RWPE2 (cell line): ENCODE measurements around the gene RAI1.

Experiments
- ATAC-seq: fragments of 200-7000 bp; cut with Tn5 transposase; 3 replicates; pipeline ENCODE4 v1.9.1; 2021; ENCODE audit warnings: low read depth
- DNase-seq: peaks from one replicate; pipeline ENCODE4 v3.0.0-alpha.2; 2020; ENCODE audit warnings: low spot score
- H3K27ac ChIP-seq: fragments of 450-650 bp; 2 replicates; pipeline ENCODE4 v1.5.1; 2017; ENCODE audit warnings: mild to moderate bottlenecking; ENCODE audit not compliant: poor library complexity, severe bottlenecking
- H3K27me3 ChIP-seq: fragments of 250-450 bp; sonication (Bioruptor Pico); 2 replicates; pipeline ENCODE4 v1.5.1; 2021; ENCODE audit warnings: mild to moderate bottlenecking, moderate library complexity; ENCODE audit not compliant: insufficient read depth, poor library complexity, severe bottlenecking
- H3K36me3 ChIP-seq: fragments of 250-450 bp; sonication (Bioruptor Pico); 2 replicates; pipeline ENCODE4 v1.5.1; 2020; ENCODE audit warnings: low read depth, mild to moderate bottlenecking, moderate library complexity
- H3K4me1 ChIP-seq: fragments of 250-450 bp; sonication (Bioruptor Pico); 2 replicates; pipeline ENCODE4 v1.5.1; 2021; ENCODE audit warnings: mild to moderate bottlenecking, moderate library complexity; ENCODE audit not compliant: insufficient read depth, poor library complexity, severe bottlenecking
- H3K4me3 ChIP-seq: fragments of 250-450 bp; sonication (Bioruptor Pico); 2 replicates; pipeline ENCODE4 v1.5.1; 2021; ENCODE audit warnings: mild to moderate bottlenecking, moderate library complexity; ENCODE audit not compliant: severe bottlenecking
- H3K9me3 ChIP-seq: fragments of 250-450 bp; sonication (Bioruptor Pico); 2 replicates; pipeline ENCODE4 v1.5.1; 2021; ENCODE audit warnings: mild to moderate bottlenecking, moderate library complexity; ENCODE audit not compliant: severe bottlenecking
- CTCF ChIP-seq: fragments of 450-650 bp; IDR thresholded peaks from one replicate; pipeline ENCODE4 v1.5.1; 2017; ENCODE audit warnings: mild to moderate bottlenecking, moderate library complexity; ENCODE audit not compliant: poor library complexity, severe bottlenecking

The RAI1 gene

GRCh38 chr17:17830269-17830567 lies 149.0 kb downstream of the RAI1 start:
- no peak for DNase-seq
- H3K4me3 ChIP-seq: no peak overlapping the region
- no peak for TF ChIP-seq CTCF
- H3K27ac ChIP-seq: peak overlapping the region; percentile 3
- H3K9me3 ChIP-seq: no peaks in the 10 kb centered on the region
- H3K27me3 ChIP-seq: no peaks in the 10 kb centered on the region
- H3K4me1 ChIP-seq: peaks cover 28% of the 10 kb centered on the region
- H3K36me3 ChIP-seq: peaks cover 64% of the 10 kb centered on the region
- no peak for ATAC-seq

- Histone ChIP-seq H3K27ac (peak overlapping the region; percentile 3), H3K9me3 (no peaks in the 10 kb centered on the region), H3K4me1 (peaks cover 28% of the 10 kb centered on the region), H3K4me3 (no peak overlapping the region), H3K27me3 (no peaks in the 10 kb centered on the region), H3K36me3 (peaks cover 70% of the 10 kb centered on the region)
- DNase-seq (no peak), ATAC-seq (no peak)
- no peak for TF ChIP-seq CTCF
Measured at GRCh38 chr17:17830740-17831207, 149.5 kb downstream of the RAI1 start.

- Histone ChIP-seq H3K27me3 (no peaks in the 10 kb centered on the region), H3K9me3 (no peaks in the 10 kb centered on the region), H3K36me3 (peaks cover 72% of the 10 kb centered on the region), H3K27ac (peak overlapping the region; percentile 10), H3K4me1 (peaks cover 23% of the 10 kb centered on the region), H3K4me3 (no peak overlapping the region)
- no peak for DNase-seq
- TF ChIP-seq CTCF: no peak
- no peak for ATAC-seq
Measured at GRCh38 chr17:17831208-17832031, 150.2 kb downstream of the RAI1 start.

GRCh38 chr17:17832032-17832363 lies 150.7 kb downstream of the RAI1 start:
- peaks cover 68% of the 10 kb centered on the region for H3K36me3 ChIP-seq
- H3K4me3 ChIP-seq: no peak overlapping the region
- H3K27me3 ChIP-seq: no peaks in the 10 kb centered on the region
- no peak for DNase-seq
- H3K9me3 ChIP-seq: no peaks in the 10 kb centered on the region
- peak overlapping the region; percentile 10 for H3K27ac ChIP-seq
- no peak for ATAC-seq
- peaks cover 19% of the 10 kb centered on the region for H3K4me1 ChIP-seq
- TF ChIP-seq CTCF: no peak

GRCh38 chr17:17833658-17834357 lies 152.6 kb downstream of the RAI1 start:
- H3K27me3 ChIP-seq: no peaks in the 10 kb centered on the region
- H3K36me3 ChIP-seq: peaks cover 62% of the 10 kb centered on the region
- no peak for TF ChIP-seq CTCF
- H3K4me3 ChIP-seq: no peak overlapping the region
- no peak for ATAC-seq
- H3K9me3 ChIP-seq: no peaks in the 10 kb centered on the region
- H3K4me1 ChIP-seq: peaks cover 37% of the 10 kb centered on the region
- H3K27ac ChIP-seq: peak overlapping the region; percentile 98
- no peak for DNase-seq
